Measurements from ENCODE around the gene PKIG. TPM values are rescaled to one million over a fixed set of nuclear protein-coding genes. Genes with fewer than 3 reads are reported as not detected.

PKIG gene
- total RNA-seq, 2 donors from 2014 or later = 43.6 to 64.9 TPM

GRCh38 chr20:44640522-44640921 lies 58.1 kb downstream of the PKIG start:
- H3K36me3 ChIP-seq (replicated peaks in 1 of 2; ENCODE audit: insufficient read depth in 1 of 2, low read depth in 2 of 2) = no peaks in the 10 kb centered on the region
- no peak overlapping the region for H3K4me3 ChIP-seq
- peaks cover 24% of the 10 kb centered on the region for H3K4me1 ChIP-seq
- no peak for TF ChIP-seq CTCF (IDR thresholded peaks at IDR 0.05)
- TF ChIP-seq POLR2A (IDR thresholded peaks at IDR 0.05) = no peak
- no peaks in the 10 kb centered on the region for H3K27me3 ChIP-seq
- no peak for DNase-seq
- intact Hi-C loops (cut with DNase I) = no loop called here
- no peak for ATAC-seq
- H3K27ac ChIP-seq = no peak overlapping the region
- WGBS, 2 donors = 86 to 100% methylated on average over 2 of the region's 2 CpGs
- no peaks in the 10 kb centered on the region for H3K9me3 ChIP-seq

- Histone ChIP-seq H3K27ac (no peak overlapping the region), H3K27me3 (no peaks in the 10 kb centered on the region), H3K36me3 (replicated peaks in 1 of 2; ENCODE audit: insufficient read depth in 1 of 2, low read depth in 2 of 2) (no peaks in the 10 kb centered on the region), H3K4me3 (no peak overlapping the region), H3K9me3 (no peaks in the 10 kb centered on the region), H3K4me1 (peaks cover 24% of the 10 kb centered on the region)
- ATAC-seq (no peak), DNase-seq (no peak)
- TF ChIP-seq CTCF (IDR thresholded peaks at IDR 0.05) = no peak
- no peak for TF ChIP-seq POLR2A (IDR thresholded peaks at IDR 0.05)
- WGBS, 2 donors = 80 to 89% methylated on average over 5 of the region's 5 CpGs
- intact Hi-C loops (cut with DNase I) = no loop called here
These were observed 58.9 kb downstream of the PKIG start for GRCh38 chr20:44641325-44641724.

DNA sequence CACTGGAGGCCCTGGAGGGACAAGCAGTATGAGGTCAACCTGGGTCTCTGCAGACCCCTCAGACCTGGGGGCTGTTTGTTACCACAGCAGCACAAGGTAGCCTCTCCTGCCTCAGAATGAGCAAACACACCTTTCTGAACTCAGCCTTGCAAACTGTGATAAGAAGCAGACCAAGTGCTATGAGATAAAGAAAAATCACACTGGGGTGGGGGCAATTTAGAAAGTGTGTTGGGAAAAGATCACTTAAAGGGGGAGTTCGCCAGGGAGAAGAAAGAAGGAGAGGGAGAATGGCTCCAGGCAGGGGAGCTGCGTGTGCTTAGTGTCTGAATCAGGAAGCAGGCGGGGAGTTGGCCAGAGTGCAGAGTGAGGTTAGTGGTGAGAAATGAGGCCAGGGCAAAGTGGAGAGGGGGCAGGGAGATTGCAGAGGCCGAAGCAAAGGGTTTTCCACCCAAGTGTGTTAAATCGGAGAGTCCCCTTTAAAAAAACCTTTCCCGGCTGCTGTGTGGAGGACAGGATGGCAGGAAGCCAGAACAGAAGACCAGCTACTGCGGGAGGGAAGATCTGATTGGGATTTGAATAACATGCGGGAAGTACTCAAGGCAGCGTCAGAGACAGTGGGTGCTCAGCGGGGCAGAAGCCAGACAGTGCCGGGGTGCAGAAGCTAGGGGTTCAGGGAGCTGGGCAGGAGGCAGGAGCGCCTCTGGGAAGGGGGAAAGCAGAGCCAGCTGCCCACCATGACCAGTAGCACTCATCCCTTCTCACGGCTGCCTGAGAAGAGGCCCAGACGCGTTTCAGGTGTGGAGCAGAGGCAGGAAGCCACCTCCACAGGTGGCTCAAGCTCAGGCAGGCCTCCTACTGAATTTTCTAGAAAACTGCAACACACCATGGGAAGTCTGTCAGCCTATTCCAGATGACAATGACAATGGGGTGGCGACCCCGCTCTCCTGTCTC lies 60.1 kb downstream of the PKIG start:
- H3K27me3 ChIP-seq = no peaks in the 10 kb centered on the region
- ATAC-seq (peak; percentile 81), DNase-seq (peak; percentile 65 to 85 (median 79))
- intact Hi-C loops (cut with DNase I) = no loop called here
- no peaks in the 10 kb centered on the region for H3K9me3 ChIP-seq
- H3K4me3 ChIP-seq = no peak overlapping the region
- no peaks in the 10 kb centered on the region for H3K36me3 ChIP-seq (replicated peaks in 1 of 2; ENCODE audit: insufficient read depth in 1 of 2, low read depth in 2 of 2)
- peaks cover 24% of the 10 kb centered on the region for H3K4me1 ChIP-seq
- 7% methylated on average over 17 of the region's 17 CpGs for WGBS, 2 donors
- H3K27ac ChIP-seq = peak overlapping the region; percentile 77 to 90 (median 82)
- TF ChIP-seq POLR2A (IDR thresholded peaks at IDR 0.05) (peak in 2 of 3 donors; percentile 53 to 55), CTCF (IDR thresholded peaks at IDR 0.05) (peak in 4 of 7 experiments; percentile 6 to 30 (median 23))

DNA sequence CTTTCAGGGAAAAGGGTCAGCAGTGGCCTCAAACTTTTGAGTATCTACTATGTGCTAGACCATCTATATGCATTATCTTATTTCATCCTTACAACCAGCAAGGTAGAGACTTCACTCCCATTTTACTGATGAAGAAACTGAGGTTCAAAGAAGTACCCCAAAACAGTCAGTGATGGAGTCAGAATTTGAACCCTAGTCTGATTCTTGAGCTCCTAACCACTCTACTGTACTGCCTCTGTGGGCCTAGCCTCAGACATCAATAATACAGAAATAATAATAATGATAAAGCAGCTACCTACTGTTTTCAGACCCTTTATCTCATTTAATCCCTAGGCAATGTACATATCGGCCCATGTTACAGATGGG lies 60.8 kb downstream of the PKIG start:
- Histone ChIP-seq H3K27me3 (no peaks in the 10 kb centered on the region), H3K36me3 (replicated peaks in 1 of 2; ENCODE audit: insufficient read depth in 1 of 2, low read depth in 2 of 2) (no peaks in the 10 kb centered on the region), H3K4me1 (peaks cover 28% of the 10 kb centered on the region), H3K4me3 (no peak overlapping the region), H3K9me3 (no peaks in the 10 kb centered on the region), H3K27ac (peak overlapping the region; percentile 77 to 90 (median 82))
- WGBS, 2 donors = 53 to 67% methylated on average over 1 of the region's 1 CpG
- intact Hi-C loops (cut with DNase I) = no loop called here
- TF ChIP-seq POLR2A (IDR thresholded peaks at IDR 0.05) (no peak), CTCF (IDR thresholded peaks at IDR 0.05) (no peak)
- DNase-seq (no peak), ATAC-seq (no peak)

All from body of pancreas (tissue), 4 donors.